Liver (tissue), 9 donors: ENCODE measurements around the gene UNC5A. TPM values are rescaled to one million over a fixed set of nuclear protein-coding genes. Genes with fewer than 3 reads are reported as not detected.
A peak's percentile ranks its signal among the peaks of the same experiment; 100 is the strongest.

Source experiments
- DNase-seq: peaks from one replicate; pipeline ENCODE4 v3.0.0-alpha.2; 2017; ENCODE audit warnings: low spot score
- H3K27ac ChIP-seq, 2 donors: one replicate each; pipeline ENCODE4 v1.7.0; 2013; ENCODE audit warnings: inconsistent platforms in 2 of 2, low read length in 2 of 2, control low read depth in 1 of 2, low read depth in 1 of 2, mild to moderate bottlenecking in 1 of 2
- H3K27me3 ChIP-seq, 4 donors: one replicate each; pipeline versions ENCODE4 v1.6.1 to v1.7.0; 2013; ENCODE audit warnings: low read length in 3 of 4, inconsistent platforms in 1 of 4, mild to moderate bottlenecking in 1 of 4, moderate library complexity in 1 of 4; ENCODE audit not compliant: control insufficient read depth in 4 of 4, insufficient read depth in 4 of 4
- H3K36me3 ChIP-seq, 4 donors: one replicate each; pipeline versions ENCODE4 v1.6.1 to v1.7.0; 2013; ENCODE audit warnings: low read length in 3 of 4, mild to moderate bottlenecking in 3 of 4, low read depth in 1 of 4, moderate library complexity in 1 of 4; ENCODE audit not compliant: control insufficient read depth in 4 of 4, insufficient read depth in 3 of 4
- H3K4me1 ChIP-seq, 4 donors: one replicate each; pipeline versions ENCODE4 v1.6.1 to v1.7.0; 2013; ENCODE audit warnings: low read length in 3 of 4, mild to moderate bottlenecking in 3 of 4, moderate library complexity in 1 of 4; ENCODE audit not compliant: control insufficient read depth in 4 of 4, insufficient read depth in 4 of 4
- H3K4me3 ChIP-seq, 3 donors: one replicate each; pipeline versions ENCODE4 v1.6.1 to v1.7.0; 2013; ENCODE audit warnings: low read length in 3 of 3, control low read depth in 1 of 3, low read depth in 1 of 3, mild to moderate bottlenecking in 1 of 3
- H3K9ac ChIP-seq, 2 donors: one replicate each; pipeline ENCODE4 v1.7.0; 2013; ENCODE audit warnings: low read length in 2 of 2, mild to moderate bottlenecking in 2 of 2, moderate library complexity in 2 of 2, control low read depth in 1 of 2, low read depth in 1 of 2
- H3K9me3 ChIP-seq, 4 donors: one replicate each; pipeline versions ENCODE4 v1.6.1 to v1.7.0; 2013; ENCODE audit warnings: low read length in 3 of 4; ENCODE audit not compliant: control insufficient read depth in 4 of 4
- FOXA1 ChIP-seq: IDR thresholded peaks from 2 replicates; pipeline ENCODE4 v1.6.1; 2016; ENCODE audit warnings: antibody characterized with exemption
- FOXA2 ChIP-seq: IDR thresholded peaks from 2 replicates; pipeline ENCODE4 v1.6.1; 2016; ENCODE audit warnings: antibody characterized with exemption
- HNF4A ChIP-seq, 2 donors: conservative IDR thresholded peaks; 2 replicates each; pipeline ENCODE4 v1.6.1; 2016; ENCODE audit warnings: antibody characterized with exemption in 2 of 2, mild to moderate bottlenecking in 2 of 2
- HNF4G ChIP-seq: IDR thresholded peaks from 2 replicates; pipeline ENCODE4 v1.6.1; 2016; ENCODE audit warnings: antibody characterized with exemption
- NR2F2 ChIP-seq: IDR thresholded peaks from 2 replicates; pipeline ENCODE4 v1.6.1; 2016; ENCODE audit warnings: antibody characterized with exemption
- RXRA ChIP-seq, 2 donors: IDR thresholded peaks; 2 replicates each; pipeline ENCODE4 v1.6.1; 2017 to 2018; ENCODE audit warnings: antibody characterized with exemption in 2 of 2, mild to moderate bottlenecking in 1 of 2
- SP1 ChIP-seq: IDR thresholded peaks from 2 replicates; pipeline ENCODE4 v1.6.1; 2018; ENCODE audit warnings: antibody characterized with exemption, mild to moderate bottlenecking
- TAF1 ChIP-seq: conservative IDR thresholded peaks from 2 replicates; pipeline ENCODE4 v1.6.1; 2016; ENCODE audit warnings: antibody characterized with exemption, mild to moderate bottlenecking
- WGBS: extraction: QIAGEN DNeasy Blood & Tissue Kit; methylation state at CpG from one replicate; pipeline ENCODE4 v1.1.7; 2013; 5-methylcytosine and 5-hydroxymethylcytosine counted together
- polyA plus RNA-seq, 2 donors: library from polyadenylated mRNA; stranded (reverse) in 1 of 2; unstranded in 1 of 2; fragments of 200-250 nt in 1 of 2; fragments of >200 nt in 1 of 2; fragmentation: Nextera tagmentation in 1 of 2; extraction: Ambion mirVana in 1 of 2; gene quantifications; one replicate each; pipeline versions ENCODE4 v1.2.1 to v1.2.3, GENCODE V29; 2013 to 2015
- total RNA-seq, 2 donors: library from RNA; depleted of rRNA; stranded (reverse); fragments of >200 nt; gene quantifications; one replicate each; pipeline ENCODE4 v1.2.3, GENCODE V29; 2014
- TF ChIP-seq, protein P1 (sequence below): IDR thresholded peaks from 2 replicates; pipeline ENCODE4 v1.6.1; 2016; ENCODE audit warnings: antibody characterized with exemption
- TF ChIP-seq, protein P2 (sequence below): IDR thresholded peaks from 2 replicates; pipeline ENCODE4 v1.6.1; 2016; ENCODE audit warnings: antibody characterized with exemption, mild to moderate bottlenecking
- TF ChIP-seq, protein P3 (sequence below): IDR thresholded peaks from 2 replicates; pipeline ENCODE4 v1.6.1; 2016; ENCODE audit warnings: antibody characterized with exemption
- donor health status: healthy.
- donor health status: healthy.
- donor health status: healthy.
- donor health status: healthy.
- donor health status: healthy.

The UNC5A gene
- total and polyA plus RNA-seq, 4 donors, result under 0.01 to 0.07 (median 0.03) TPM; not detected in 1

DNA sequence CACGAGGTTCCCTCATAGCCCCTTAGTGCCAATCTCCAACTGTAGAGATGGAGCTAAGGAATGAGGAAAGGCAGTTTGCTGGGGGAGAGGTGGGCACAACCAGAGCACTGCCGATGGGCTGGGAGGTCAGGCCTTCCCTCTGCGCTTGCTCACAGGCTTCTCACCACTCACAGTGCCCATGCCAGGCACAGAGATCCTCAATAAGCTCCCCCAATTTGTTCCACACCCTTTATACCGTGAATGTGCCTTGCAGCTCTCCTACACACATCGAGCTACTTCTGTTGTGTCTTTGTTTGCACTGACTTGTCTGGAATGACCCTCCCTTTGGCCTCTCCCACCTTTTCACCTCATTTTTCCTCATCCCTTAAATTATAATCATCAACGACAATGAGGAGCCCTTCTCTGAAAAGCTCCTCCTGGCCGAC, 90.4 kb downstream of the UNC5A start (continued):
- TF ChIP-seq SP1 (no peak), NR2F2 (no peak), FOXA2 (no peak)
- TF ChIP-seq, protein P1, sequence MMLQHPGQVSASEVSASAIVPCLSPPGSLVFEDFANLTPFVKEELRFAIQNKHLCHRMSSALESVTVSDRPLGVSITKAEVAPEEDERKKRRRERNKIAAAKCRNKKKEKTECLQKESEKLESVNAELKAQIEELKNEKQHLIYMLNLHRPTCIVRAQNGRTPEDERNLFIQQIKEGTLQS, result no peak

DNA sequence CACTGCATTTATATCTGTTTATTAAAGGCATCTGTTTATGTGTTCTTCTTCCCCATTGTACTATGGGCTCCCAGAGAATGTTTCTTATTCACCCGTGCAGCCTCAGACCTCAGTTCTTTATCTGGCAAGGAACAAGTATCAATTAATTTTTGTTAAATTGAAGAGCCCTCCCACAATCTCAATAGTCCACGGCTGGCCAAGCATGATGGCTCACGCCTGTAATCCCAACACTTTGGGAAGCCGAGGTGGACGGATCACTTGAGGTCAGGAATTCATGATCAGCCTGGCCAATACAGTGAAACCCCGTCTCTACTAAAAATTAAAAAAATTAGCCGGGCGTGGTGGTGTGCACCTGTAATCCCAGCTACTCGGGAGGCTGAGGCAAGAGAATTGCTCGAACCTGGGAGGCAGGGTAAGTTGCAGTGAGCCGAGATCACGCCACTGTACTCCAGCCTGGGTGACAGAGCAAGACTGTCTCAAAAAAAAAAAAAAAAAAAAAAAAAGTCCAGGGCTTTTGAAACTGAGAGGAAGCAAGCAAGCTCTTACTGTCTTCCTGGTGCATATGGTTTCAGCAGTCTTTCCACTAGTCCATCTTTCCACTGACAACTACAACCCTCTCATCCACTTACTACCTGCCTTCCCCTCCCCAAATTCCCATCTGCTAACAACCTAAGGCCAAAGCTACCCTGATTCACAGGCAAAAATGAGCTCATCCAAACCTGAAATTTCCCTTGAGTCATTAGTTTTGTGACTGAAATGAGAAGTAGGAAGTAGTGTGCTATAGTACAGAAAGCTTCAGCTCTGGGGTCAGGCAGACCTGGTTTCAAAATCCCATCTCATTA, 91.1 kb downstream of the UNC5A start:
- 94% methylated on average over 12 of the region's 12 CpGs for WGBS
- no peaks in the 10 kb centered on the region for H3K27me3 ChIP-seq
- H3K9me3 ChIP-seq, result no peaks in the 10 kb centered on the region
- H3K9ac ChIP-seq, result no peak overlapping the region
- no peak overlapping the region for H3K27ac ChIP-seq
- peak; percentile 27 for DNase-seq
- no peak overlapping the region for H3K4me3 ChIP-seq
- H3K4me1 ChIP-seq, result no peaks in the 10 kb centered on the region
- no peak for TF ChIP-seq RXRA (IDR thresholded peaks at IDR 0.05)
- TF ChIP-seq TAF1, result no peak
- TF ChIP-seq HNF4G, result no peak
- TF ChIP-seq, protein P2, sequence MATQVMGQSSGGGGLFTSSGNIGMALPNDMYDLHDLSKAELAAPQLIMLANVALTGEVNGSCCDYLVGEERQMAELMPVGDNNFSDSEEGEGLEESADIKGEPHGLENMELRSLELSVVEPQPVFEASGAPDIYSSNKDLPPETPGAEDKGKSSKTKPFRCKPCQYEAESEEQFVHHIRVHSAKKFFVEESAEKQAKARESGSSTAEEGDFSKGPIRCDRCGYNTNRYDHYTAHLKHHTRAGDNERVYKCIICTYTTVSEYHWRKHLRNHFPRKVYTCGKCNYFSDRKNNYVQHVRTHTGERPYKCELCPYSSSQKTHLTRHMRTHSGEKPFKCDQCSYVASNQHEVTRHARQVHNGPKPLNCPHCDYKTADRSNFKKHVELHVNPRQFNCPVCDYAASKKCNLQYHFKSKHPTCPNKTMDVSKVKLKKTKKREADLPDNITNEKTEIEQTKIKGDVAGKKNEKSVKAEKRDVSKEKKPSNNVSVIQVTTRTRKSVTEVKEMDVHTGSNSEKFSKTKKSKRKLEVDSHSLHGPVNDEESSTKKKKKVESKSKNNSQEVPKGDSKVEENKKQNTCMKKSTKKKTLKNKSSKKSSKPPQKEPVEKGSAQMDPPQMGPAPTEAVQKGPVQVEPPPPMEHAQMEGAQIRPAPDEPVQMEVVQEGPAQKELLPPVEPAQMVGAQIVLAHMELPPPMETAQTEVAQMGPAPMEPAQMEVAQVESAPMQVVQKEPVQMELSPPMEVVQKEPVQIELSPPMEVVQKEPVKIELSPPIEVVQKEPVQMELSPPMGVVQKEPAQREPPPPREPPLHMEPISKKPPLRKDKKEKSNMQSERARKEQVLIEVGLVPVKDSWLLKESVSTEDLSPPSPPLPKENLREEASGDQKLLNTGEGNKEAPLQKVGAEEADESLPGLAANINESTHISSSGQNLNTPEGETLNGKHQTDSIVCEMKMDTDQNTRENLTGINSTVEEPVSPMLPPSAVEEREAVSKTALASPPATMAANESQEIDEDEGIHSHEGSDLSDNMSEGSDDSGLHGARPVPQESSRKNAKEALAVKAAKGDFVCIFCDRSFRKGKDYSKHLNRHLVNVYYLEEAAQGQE, result no peak
- TF ChIP-seq HNF4A (conservative IDR thresholded peaks at IDR 0.05), result no peak
- TF ChIP-seq, protein P3, sequence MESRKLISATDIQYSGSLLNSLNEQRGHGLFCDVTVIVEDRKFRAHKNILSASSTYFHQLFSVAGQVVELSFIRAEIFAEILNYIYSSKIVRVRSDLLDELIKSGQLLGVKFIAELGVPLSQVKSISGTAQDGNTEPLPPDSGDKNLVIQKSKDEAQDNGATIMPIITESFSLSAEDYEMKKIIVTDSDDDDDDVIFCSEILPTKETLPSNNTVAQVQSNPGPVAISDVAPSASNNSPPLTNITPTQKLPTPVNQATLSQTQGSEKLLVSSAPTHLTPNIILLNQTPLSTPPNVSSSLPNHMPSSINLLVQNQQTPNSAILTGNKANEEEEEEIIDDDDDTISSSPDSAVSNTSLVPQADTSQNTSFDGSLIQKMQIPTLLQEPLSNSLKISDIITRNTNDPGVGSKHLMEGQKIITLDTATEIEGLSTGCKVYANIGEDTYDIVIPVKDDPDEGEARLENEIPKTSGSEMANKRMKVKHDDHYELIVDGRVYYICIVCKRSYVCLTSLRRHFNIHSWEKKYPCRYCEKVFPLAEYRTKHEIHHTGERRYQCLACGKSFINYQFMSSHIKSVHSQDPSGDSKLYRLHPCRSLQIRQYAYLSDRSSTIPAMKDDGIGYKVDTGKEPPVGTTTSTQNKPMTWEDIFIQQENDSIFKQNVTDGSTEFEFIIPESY, result no peak
- H3K36me3 ChIP-seq, result peaks cover 4 to 34% (median 31%) of the 10 kb centered on the region in 4 donors

DNA sequence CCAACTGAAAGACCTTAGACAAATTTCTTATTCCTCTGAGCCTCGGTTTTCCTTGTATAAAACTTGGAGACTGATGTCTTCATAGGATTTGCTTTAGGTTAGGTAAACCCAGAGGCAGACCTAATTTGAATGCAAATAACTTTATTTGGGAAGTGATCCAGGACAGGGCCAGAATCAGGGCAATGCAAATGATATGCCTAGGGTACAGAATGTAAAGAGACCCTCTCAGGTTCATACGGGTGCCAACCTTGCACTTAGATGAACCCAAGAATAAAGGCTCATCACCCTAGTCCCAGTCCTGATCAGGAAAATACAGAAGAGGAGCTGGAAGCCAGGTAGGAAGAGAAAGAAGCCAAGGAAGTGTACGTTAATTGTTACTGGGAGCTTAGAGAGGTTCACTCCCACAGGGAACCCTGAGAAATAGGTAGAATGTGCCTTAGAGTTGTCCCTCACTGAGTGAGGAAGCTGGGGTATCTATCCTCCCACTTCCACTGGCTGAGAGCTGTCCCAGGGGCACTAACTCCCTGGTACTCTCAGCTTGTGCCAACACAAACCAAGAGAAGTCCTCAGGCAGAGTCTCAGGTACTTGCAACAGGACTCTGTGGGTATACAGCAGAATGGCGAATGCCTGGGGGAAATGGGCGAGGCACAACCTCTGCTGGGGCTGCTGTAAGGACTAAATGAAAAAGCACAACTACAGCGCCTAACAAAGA, 91.9 kb downstream of the UNC5A start:
- H3K4me3 ChIP-seq, result no peak overlapping the region
- H3K27ac ChIP-seq, result no peak overlapping the region
- no peaks in the 10 kb centered on the region for H3K27me3 ChIP-seq
- no peaks in the 10 kb centered on the region for H3K4me1 ChIP-seq
- H3K36me3 ChIP-seq, result peaks cover 4 to 42% (median 37%) of the 10 kb centered on the region in 4 donors
- H3K9ac ChIP-seq, result no peak overlapping the region
- no peaks in the 10 kb centered on the region for H3K9me3 ChIP-seq
- TF ChIP-seq FOXA1, result no peak
- DNase-seq, result peak; percentile 21
- 89% methylated on average over 6 of the region's 6 CpGs for WGBS
